ENCODE data around the gene SYNRG.
A peak's percentile ranks its signal among the peaks of the same experiment; 100 is the strongest.

SYNRG gene

GRCh38 chr17:37493249-37494027 lies 115.8 kb downstream of the SYNRG start:
- no peak overlapping the region for H3K4me3 ChIP-seq (ENCODE audit: low read depth, low read length)
- no peak for TF ChIP-seq CTCF (IDR thresholded peaks at IDR 0.05; ENCODE audit: low read depth, low read length)
- TF ChIP-seq MAX (IDR thresholded peaks at IDR 0.05; ENCODE audit: low read depth, low read length): no peak
- no peak for TF ChIP-seq MYC (IDR thresholded peaks at IDR 0.05; ENCODE audit: low read depth, low read length)
- TF ChIP-seq POLR2A (IDR thresholded peaks at IDR 0.05; ENCODE audit: extremely low read depth, insufficient read length): no peak
- no peak for DNase-seq (ENCODE audit: low read depth)

GRCh38 chr17:37492167-37492566 lies 117.1 kb downstream of the SYNRG start:
- DNase-seq (ENCODE audit: low read depth): no peak
- H3K4me3 ChIP-seq (ENCODE audit: low read depth, low read length): peak overlapping the region; percentile 78
- TF ChIP-seq MYC (IDR thresholded peaks at IDR 0.05; ENCODE audit: low read depth, low read length): no peak
- no peak for TF ChIP-seq CTCF (IDR thresholded peaks at IDR 0.05; ENCODE audit: low read depth, low read length)
- no peak for TF ChIP-seq POLR2A (IDR thresholded peaks at IDR 0.05; ENCODE audit: extremely low read depth, insufficient read length)
- TF ChIP-seq MAX (IDR thresholded peaks at IDR 0.05; ENCODE audit: low read depth, low read length): no peak

GRCh38 chr17:37490638-37491614 lies 118.3 kb downstream of the SYNRG start:
- no peak for TF ChIP-seq POLR2A (IDR thresholded peaks at IDR 0.05; ENCODE audit: extremely low read depth, insufficient read length)
- TF ChIP-seq MAX (IDR thresholded peaks at IDR 0.05; ENCODE audit: low read depth, low read length): peak; percentile 90
- peak; percentile 89 for TF ChIP-seq MYC (IDR thresholded peaks at IDR 0.05; ENCODE audit: low read depth, low read length)
- TF ChIP-seq CTCF (IDR thresholded peaks at IDR 0.05; ENCODE audit: low read depth, low read length): no peak
- peak; percentile 85 for DNase-seq (ENCODE audit: low read depth)

GRCh38 chr17:37490022-37490587 lies 119.1 kb downstream of the SYNRG start:
- peak; percentile 86 for DNase-seq (ENCODE audit: low read depth)
- TF ChIP-seq POLR2A (IDR thresholded peaks at IDR 0.05; ENCODE audit: extremely low read depth, insufficient read length): no peak
- TF ChIP-seq MAX (IDR thresholded peaks at IDR 0.05; ENCODE audit: low read depth, low read length): peak; percentile 11; the same call in 1 of the 2 replicates
- H3K4me3 ChIP-seq (ENCODE audit: low read depth, low read length): peak overlapping the region; percentile 78

More at GRCh38 chr17:37490638-37491614, 118.3 kb downstream of the SYNRG start:
- peak overlapping the region; percentile 78 for H3K4me3 ChIP-seq (ENCODE audit: low read depth, low read length)

GRCh38 chr17:37489197-37490001 lies 119.8 kb downstream of the SYNRG start, which contains the start of gene DUSP14:
DUSP14 (plus strand) TSS chr17:37489891; CDS start chr17:37512273, 22,382 bp downstream.
- peak; percentile 87 for DNase-seq (ENCODE audit: low read depth)
- TF ChIP-seq POLR2A (IDR thresholded peaks at IDR 0.05; ENCODE audit: extremely low read depth, insufficient read length): peak; percentile 71
- peak; percentile 40; the same call in 1 of the 2 replicates for TF ChIP-seq MYC (IDR thresholded peaks at IDR 0.05; ENCODE audit: low read depth, low read length)
- TF ChIP-seq CTCF (IDR thresholded peaks at IDR 0.05; ENCODE audit: low read depth, low read length): peak; percentile 3
- TF ChIP-seq MAX (IDR thresholded peaks at IDR 0.05; ENCODE audit: low read depth, low read length): peak; percentile 56
- H3K4me3 ChIP-seq (ENCODE audit: low read depth, low read length): peak within 1 kb of the TSS; percentile 78

Data from NB4 (cell line).